NB4 (cell line): ENCODE results near the gene GGT5.

ENCODE experiments used
- MYC ChIP-seq: IDR thresholded peaks from 2 replicates; pipeline ENCODE4 v1.6.1; 2011; ENCODE audit warnings: low read depth, low read length
- POLR2A ChIP-seq: IDR thresholded peaks from 2 replicates; pipeline ENCODE4 v1.6.1; 2011; ENCODE audit warnings: mild to moderate bottlenecking; ENCODE audit not compliant: insufficient read length; ENCODE audit errors: extremely low read depth
- TF ChIP-seq, protein P1 (sequence below): IDR thresholded peaks from one replicate; pipeline ENCODE4 v1.5.1; 2012; ENCODE audit warnings: low read depth, low read length
- TF ChIP-seq, protein P2 (sequence below): IDR thresholded peaks from 2 replicates; pipeline ENCODE4 v1.6.1; 2011; ENCODE audit warnings: low read depth, low read length

DNA sequence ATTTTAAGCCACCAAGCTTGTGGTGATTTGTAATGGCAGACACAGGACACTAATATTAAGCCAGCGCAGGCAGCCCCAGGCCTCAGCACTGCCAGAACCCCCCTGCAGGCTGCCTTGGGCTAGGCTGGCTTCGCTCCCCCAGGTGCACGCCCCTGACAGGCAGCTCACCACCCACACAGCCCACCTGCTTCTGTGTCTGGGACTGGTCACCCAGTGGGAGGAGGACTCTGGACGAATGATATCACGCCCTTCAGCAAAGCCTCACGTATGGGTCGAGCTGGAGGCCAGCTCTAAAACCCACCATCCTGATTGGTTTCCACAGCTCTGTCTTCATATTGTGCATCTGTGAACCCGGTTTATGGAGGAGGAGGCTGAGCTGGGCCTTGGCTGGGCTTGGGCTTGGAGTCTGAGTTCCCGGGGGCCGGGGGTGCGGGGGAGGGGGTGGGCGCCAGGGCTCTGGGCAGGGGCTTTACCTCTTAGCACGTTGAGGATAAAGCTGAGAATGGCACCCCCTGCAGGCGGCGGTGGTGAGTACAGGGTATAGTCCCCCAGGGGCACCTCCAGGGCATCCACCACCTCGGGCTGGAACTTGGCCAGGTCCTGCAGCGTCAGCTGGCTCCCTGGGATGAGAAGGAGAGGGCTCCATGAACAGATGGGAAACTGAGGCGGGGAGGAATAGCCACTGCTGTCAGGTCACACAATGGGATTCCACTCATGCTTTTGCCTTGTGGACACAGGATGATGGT is 13.8 kb downstream of the GGT5 start:
- TF ChIP-seq, protein P1, sequence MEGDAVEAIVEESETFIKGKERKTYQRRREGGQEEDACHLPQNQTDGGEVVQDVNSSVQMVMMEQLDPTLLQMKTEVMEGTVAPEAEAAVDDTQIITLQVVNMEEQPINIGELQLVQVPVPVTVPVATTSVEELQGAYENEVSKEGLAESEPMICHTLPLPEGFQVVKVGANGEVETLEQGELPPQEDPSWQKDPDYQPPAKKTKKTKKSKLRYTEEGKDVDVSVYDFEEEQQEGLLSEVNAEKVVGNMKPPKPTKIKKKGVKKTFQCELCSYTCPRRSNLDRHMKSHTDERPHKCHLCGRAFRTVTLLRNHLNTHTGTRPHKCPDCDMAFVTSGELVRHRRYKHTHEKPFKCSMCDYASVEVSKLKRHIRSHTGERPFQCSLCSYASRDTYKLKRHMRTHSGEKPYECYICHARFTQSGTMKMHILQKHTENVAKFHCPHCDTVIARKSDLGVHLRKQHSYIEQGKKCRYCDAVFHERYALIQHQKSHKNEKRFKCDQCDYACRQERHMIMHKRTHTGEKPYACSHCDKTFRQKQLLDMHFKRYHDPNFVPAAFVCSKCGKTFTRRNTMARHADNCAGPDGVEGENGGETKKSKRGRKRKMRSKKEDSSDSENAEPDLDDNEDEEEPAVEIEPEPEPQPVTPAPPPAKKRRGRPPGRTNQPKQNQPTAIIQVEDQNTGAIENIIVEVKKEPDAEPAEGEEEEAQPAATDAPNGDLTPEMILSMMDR: peak; percentile 25
- TF ChIP-seq POLR2A: no peak
- no peak for TF ChIP-seq MYC
- TF ChIP-seq, protein P2, sequence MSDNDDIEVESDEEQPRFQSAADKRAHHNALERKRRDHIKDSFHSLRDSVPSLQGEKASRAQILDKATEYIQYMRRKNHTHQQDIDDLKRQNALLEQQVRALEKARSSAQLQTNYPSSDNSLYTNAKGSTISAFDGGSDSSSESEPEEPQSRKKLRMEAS: no peak
